Body of pancreas (tissue), 4 donors: ENCODE data around the gene FAM25A. TPM values are rescaled to one million over a fixed set of nuclear protein-coding genes. Genes with fewer than 3 reads are reported as not detected.
"Not testable (repeated sequence)": the region's sequence is repeated elsewhere in the genome, so short reads cannot be mapped to it uniquely, and the experiment has no call there.

Source experiments
- ATAC-seq: fragments of 150-250 bp; one replicate; pipeline ENCODE4 v1.9.1; 2016
- DNase-seq, 4 donors: peaks; one replicate each; pipeline ENCODE4 v3.0.0-alpha.2; 2019
- H3K27ac ChIP-seq, 4 donors: fragments of 200-600 bp; sonication (generic); 1 replicate in 3 of 4; 2 replicates in 1 of 4; pipeline versions ENCODE4 v1.5.1 to v1.6.1; 2016 to 2019; ENCODE audit warnings: mild to moderate bottlenecking in 1 of 4, mixed read lengths in 1 of 4, moderate library complexity in 1 of 4
- H3K27me3 ChIP-seq, 2 donors: fragments of 200-600 bp; sonication (generic); one replicate each; pipeline ENCODE4 v1.6.0; 2016; ENCODE audit warnings: mild to moderate bottlenecking in 1 of 2
- H3K36me3 ChIP-seq, 2 donors: fragments of 200-600 bp; sonication (generic); replicated peaks in 1 of 2; 2 replicates each; pipeline ENCODE4 v1.5.1; 2016; ENCODE audit warnings: low read depth in 2 of 2; ENCODE audit not compliant: insufficient read depth in 1 of 2
- H3K4me1 ChIP-seq: fragments of 200-600 bp; sonication (generic); one replicate; pipeline ENCODE4 v1.6.0; 2016
- H3K4me3 ChIP-seq, 2 donors: fragments of 200-600 bp; sonication (generic); 1 replicate in 1 of 2; 2 replicates in 1 of 2; pipeline ENCODE4 v1.5.1; 2016 to 2019
- H3K9me3 ChIP-seq, 3 donors: fragments of 200-600 bp; sonication (generic); 1 replicate in 2 of 3; 2 replicates in 1 of 3; pipeline ENCODE4 v1.5.1; 2016
- WGBS, 2 donors: methylation state at CpG; one replicate each; pipeline ENCODE4 v1.1.5; 2017; 5-methylcytosine and 5-hydroxymethylcytosine counted together
- intact Hi-C: fragments of 100-400 bp; cut with DNase I; formaldehyde crosslinking; loops from one replicate; pipeline ENCODE4 v1.15.1; 2023
- total RNA-seq, 2 donors: library from RNA; depleted of rRNA; stranded (reverse); fragments of >200 nt; gene quantifications; one replicate each; pipeline ENCODE4 v1.1.0, GENCODE V29; 2016

FAM25A gene
- total RNA-seq, 2 donors from 2014 or later = not detected

- DNase-seq, H3K27ac ChIP-seq, H3K27me3 ChIP-seq, H3K4me3 ChIP-seq, ATAC-seq, H3K9me3 ChIP-seq, H3K4me1 ChIP-seq, H3K36me3 ChIP-seq, intact Hi-C loops: not testable (repeated sequence)
- 91 to 97% methylated on average over 7 of the region's 7 CpGs for WGBS, 2 donors
Measured at GRCh38 chr10:87008303-87008702, 11.8 kb upstream of the FAM25A start.

- ATAC-seq, H3K4me3 ChIP-seq, intact Hi-C loops, H3K36me3 ChIP-seq, H3K27ac ChIP-seq, H3K4me1 ChIP-seq, DNase-seq, H3K27me3 ChIP-seq, H3K9me3 ChIP-seq: not testable (repeated sequence)
- 85 to 97% methylated on average over 10 to 11 of the region's 18 CpGs for WGBS, 2 donors
Measured at GRCh38 chr10:87009134-87009696, 10.9 kb upstream of the FAM25A start.

- peaks cover 15% of the 10 kb centered on the region for H3K4me1 ChIP-seq
- H3K27ac ChIP-seq, ATAC-seq, intact Hi-C loops, H3K36me3 ChIP-seq, DNase-seq, H3K27me3 ChIP-seq, H3K9me3 ChIP-seq, H3K4me3 ChIP-seq: not testable (repeated sequence)
- 57 to 58% methylated on average over 3 of the region's 3 CpGs for WGBS, 2 donors
Measured at GRCh38 chr10:87013528-87013927, 6.6 kb upstream of the FAM25A start.

GRCh38 chr10:87014986-87015716, 4.9 kb upstream of the FAM25A start:
- H3K4me1 ChIP-seq = peaks cover 15% of the 10 kb centered on the region
- H3K27me3 ChIP-seq, DNase-seq, H3K36me3 ChIP-seq, H3K4me3 ChIP-seq, H3K27ac ChIP-seq, ATAC-seq, H3K9me3 ChIP-seq, intact Hi-C loops: not testable (repeated sequence)
- 82 to 85% methylated on average over 10 of the region's 10 CpGs for WGBS, 2 donors

DNA sequence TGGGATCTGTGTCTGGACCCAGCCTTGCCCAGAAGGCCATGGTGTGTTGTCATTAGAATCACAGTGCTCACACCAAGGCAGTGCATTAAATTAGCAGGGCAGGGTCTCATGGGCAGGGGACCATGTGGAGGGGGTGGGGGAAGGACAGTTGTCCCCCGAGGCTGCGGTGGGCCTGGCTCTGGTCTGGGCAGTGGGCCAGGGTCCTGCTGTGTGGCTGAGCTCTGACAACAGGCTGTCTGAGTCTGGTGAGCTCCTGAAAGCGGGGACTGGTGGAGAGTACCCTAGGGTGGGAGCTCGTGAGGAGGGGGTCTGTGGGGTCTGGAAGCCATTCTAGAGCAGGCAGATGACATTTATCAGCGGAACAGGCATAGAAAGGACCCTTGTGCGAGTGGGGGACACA, 2.0 kb upstream of the FAM25A start:
- intact Hi-C loops, H3K36me3 ChIP-seq, H3K27me3 ChIP-seq, ATAC-seq, H3K27ac ChIP-seq, H3K9me3 ChIP-seq, H3K4me3 ChIP-seq, DNase-seq: not testable (repeated sequence)
- 77% methylated on average over 5 of the region's 6 CpGs for WGBS, 2 donors
- H3K4me1 ChIP-seq = peaks cover 15% of the 10 kb centered on the region

DNA sequence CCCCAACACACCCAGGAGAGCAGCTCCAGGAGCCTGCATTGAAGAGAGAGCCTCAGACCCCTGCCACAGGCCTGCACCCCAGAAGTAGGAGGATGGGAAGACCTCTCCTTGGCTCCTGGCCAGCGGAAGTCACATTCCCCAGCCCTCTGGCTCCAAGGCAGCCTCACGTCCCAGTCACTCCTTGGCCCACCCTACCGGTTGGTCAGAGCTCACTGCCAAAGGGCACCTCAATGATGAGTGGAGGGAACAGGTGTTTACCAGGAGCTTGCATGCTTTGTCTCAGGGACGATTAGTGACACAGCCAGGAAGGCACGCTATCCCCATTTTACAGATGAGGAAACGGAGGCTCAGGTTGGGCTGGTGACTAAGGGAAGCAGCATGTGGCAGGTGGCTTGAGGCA, 1.0 kb upstream of the FAM25A start:
- H3K27ac ChIP-seq, H3K27me3 ChIP-seq, intact Hi-C loops, H3K4me3 ChIP-seq, DNase-seq, H3K36me3 ChIP-seq, H3K9me3 ChIP-seq, ATAC-seq: not testable (repeated sequence)
- 78% methylated on average over 6 of the region's 6 CpGs; no CpG with 5 or more reads in 1 of the 2 donors for WGBS, 2 donors
- H3K4me1 ChIP-seq = peaks cover 15% of the 10 kb centered on the region

DNA sequence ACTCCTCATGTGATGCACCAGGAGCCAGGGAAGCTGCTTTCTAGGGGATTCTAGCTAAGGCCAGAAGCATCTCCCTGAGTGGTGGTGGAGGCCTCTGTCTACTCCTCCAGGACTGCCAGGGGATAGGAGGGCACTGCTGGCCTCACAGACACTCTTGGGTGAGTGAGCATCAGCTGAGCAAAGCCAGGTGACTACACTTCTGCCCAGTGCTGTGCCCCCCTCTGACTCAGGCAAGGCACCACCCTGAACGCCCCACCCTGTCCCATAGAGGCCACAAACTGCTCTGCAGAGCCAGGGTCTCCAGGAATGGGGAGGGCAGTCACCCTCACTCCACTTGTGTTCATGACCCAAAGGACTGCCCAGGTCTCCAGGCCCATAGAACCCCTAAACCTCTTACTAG, 590 bp upstream of the FAM25A start:
- H3K36me3 ChIP-seq, intact Hi-C loops, H3K4me3 ChIP-seq, DNase-seq, ATAC-seq, H3K27me3 ChIP-seq, H3K9me3 ChIP-seq, H3K27ac ChIP-seq: not testable (repeated sequence)
- 100% methylated on average over 1 of the region's 1 CpG; no CpG with 5 or more reads in 1 of the 2 donors for WGBS, 2 donors
- H3K4me1 ChIP-seq = peaks cover 15% of the 10 kb centered on the region

GRCh38 chr10:87025285-87025958, 5.3 kb downstream of the FAM25A start:
- H3K4me1 ChIP-seq, intact Hi-C loops, H3K9me3 ChIP-seq, DNase-seq, H3K27me3 ChIP-seq, H3K27ac ChIP-seq, H3K36me3 ChIP-seq, ATAC-seq, H3K4me3 ChIP-seq: not testable (repeated sequence)
- 73 to 87% methylated on average over 5 of the region's 5 CpGs for WGBS, 2 donors

- intact Hi-C loops, H3K4me1 ChIP-seq, H3K36me3 ChIP-seq, DNase-seq, H3K9me3 ChIP-seq, H3K27me3 ChIP-seq, H3K4me3 ChIP-seq, ATAC-seq, H3K27ac ChIP-seq: not testable (repeated sequence)
- WGBS, 2 donors = 88 to 89% methylated on average over 15 to 16 of the region's 17 CpGs
Measured at GRCh38 chr10:87026747-87027508, 6.8 kb downstream of the FAM25A start.

DNA sequence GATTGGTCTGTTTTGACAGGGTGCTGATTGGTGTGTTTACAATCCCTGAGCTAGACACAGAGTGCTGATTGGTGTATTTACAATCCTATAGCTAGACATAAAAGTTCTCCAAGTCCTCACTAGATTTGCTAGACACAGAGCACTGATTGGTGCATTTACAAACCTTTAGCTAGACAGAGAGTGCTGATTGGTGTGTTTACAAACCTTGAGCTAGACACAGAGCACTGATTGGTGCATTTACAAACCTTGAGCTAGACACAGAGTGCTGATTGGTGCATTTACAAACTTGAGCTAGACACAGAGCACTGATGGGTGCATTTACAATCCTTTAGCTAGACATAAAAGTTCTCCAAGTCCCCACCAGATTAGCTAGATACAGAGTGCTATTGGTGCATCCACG, 10.3 kb downstream of the FAM25A start:
- H3K4me1 ChIP-seq, H3K27ac ChIP-seq, ATAC-seq, H3K27me3 ChIP-seq, H3K36me3 ChIP-seq, H3K4me3 ChIP-seq, DNase-seq, H3K9me3 ChIP-seq, intact Hi-C loops: not testable (repeated sequence)
- WGBS, 2 donors = 71% methylated on average over 1 of the region's 1 CpG; no CpG with 5 or more reads in 1 of the 2 donors
